WTC11 (cell line): ENCODE measurements around the gene FAM240B.

Source experiments
- CBFB ChIP-seq: sonication (generic); formaldehyde crosslinking; IDR thresholded peaks from 2 replicates; pipeline ENCODE4 v1.8.1; 2022; ENCODE audit warnings: mild to moderate bottlenecking, low read depth, missing genetic modification reagents
- CREB1 ChIP-seq: sonication (generic); formaldehyde crosslinking; IDR thresholded peaks from 2 replicates; pipeline ENCODE4 v1.8.0; 2023; ENCODE audit warnings: mild to moderate bottlenecking, missing genetic modification reagents
- CTCF ChIP-seq: fragments of 200-600 bp; IDR thresholded peaks from 2 replicates; pipeline ENCODE4 v1.8.0; 2022; ENCODE audit warnings: antibody characterized with exemption
- E2F5 ChIP-seq: sonication (generic); formaldehyde crosslinking; IDR thresholded peaks from 2 replicates; pipeline ENCODE4 v1.8.1; 2022; ENCODE audit warnings: mild to moderate bottlenecking, moderate library complexity, missing genetic modification reagents
- GABPB1 ChIP-seq: sonication (generic); formaldehyde crosslinking; IDR thresholded peaks from 2 replicates; pipeline ENCODE4 v1.8.1; 2023; ENCODE audit warnings: mild to moderate bottlenecking, missing genetic modification reagents
- JAZF1 ChIP-seq: fragments of 250-450 bp; sonication (Bioruptor Pico); IDR thresholded peaks from 2 replicates; pipeline ENCODE4 v1.9.0; 2021; ENCODE audit warnings: moderate library complexity, mild to moderate bottlenecking, inconsistent platforms
- NFYB ChIP-seq: sonication (generic); formaldehyde crosslinking; conservative IDR thresholded peaks from 2 replicates; pipeline ENCODE4 v1.8.0; 2022; ENCODE audit warnings: low read depth, missing genetic modification reagents
- PREB ChIP-seq: sonication (generic); formaldehyde crosslinking; IDR thresholded peaks from 2 replicates; pipeline ENCODE4 v1.8.1; 2022; ENCODE audit warnings: mild to moderate bottlenecking, missing genetic modification reagents, moderate library complexity, borderline replicate concordance
- USF2 ChIP-seq: sonication (generic); formaldehyde crosslinking; IDR thresholded peaks from 2 replicates; pipeline ENCODE4 v1.8.1; 2023; ENCODE audit warnings: mild to moderate bottlenecking, missing genetic modification reagents, moderate library complexity
- ZNF263 ChIP-seq: sonication (generic); formaldehyde crosslinking; IDR thresholded peaks from 2 replicates; pipeline ENCODE4 v1.8.1; 2022; ENCODE audit warnings: low read depth, mild to moderate bottlenecking, moderate library complexity, missing genetic modification reagents
- ZNF671 ChIP-seq: fragments of 250-450 bp; sonication (Bioruptor Pico); IDR thresholded peaks from 2 replicates; pipeline ENCODE4 v1.8.0; 2021; ENCODE audit warnings: mild to moderate bottlenecking

GRCh38 chr9:38675211-38675610 is 44.7 kb downstream of the FAM240B start:
- TF ChIP-seq PREB (CRISPR knock-in tag) (no peak), E2F5 (CRISPR knock-in tag) (no peak), CTCF (no peak), ZNF263 (CRISPR knock-in tag) (no peak), CBFB (CRISPR knock-in tag) (no peak), NFYB (CRISPR knock-in tag) (no peak), CREB1 (no peak), ZNF671 (CRISPR knock-in tag) (no peak), GABPB1 (CRISPR knock-in tag) (no peak), USF2 (CRISPR knock-in tag) (no peak), JAZF1 (no peak)
